Activated CD4-positive, alpha-beta T cell treated with anti-CD3 and anti-CD28 coated beads for 36 hours (primary cell): Measurements from ENCODE around the gene PRKCE. TPM values are rescaled to one million over a fixed set of nuclear protein-coding genes. Genes with fewer than 3 reads are reported as not detected.
"Not testable (repeated sequence)": the region's sequence is repeated elsewhere in the genome, so short reads cannot be mapped to it uniquely, and the experiment has no call there.

Source experiments
- ATAC-seq: fragments of 200-7000 bp; cut with Tn5 transposase; one replicate; pipeline ENCODE4 v1.10.0; 2021; ENCODE audit warnings: mild to moderate bottlenecking, moderate library complexity
- CTCF ChIA-PET: fragments of 350-600 bp; sonication (Branson Sonifier 250); formaldehyde crosslinking; loops from one replicate; lab custom pipeline; 2021; ENCODE audit warnings: antibody characterized with exemption; lab: Charles Lee
- POLR2A ChIA-PET: fragments of 350-600 bp; sonication (Branson Sonifier 250); formaldehyde crosslinking; loops from one replicate; lab custom pipeline; 2021; ENCODE audit warnings: antibody characterized with exemption, inconsistent platforms; lab: Charles Lee
- DNase-seq: peaks from one replicate; pipeline ENCODE4 v3.0.0-alpha.2; 2020
- H3K27ac Mint-ChIP-seq: one replicate; pipeline ENCODE4 v1.8.0; 2021; ENCODE audit warnings: mixed read lengths
- H3K27me3 Mint-ChIP-seq: one replicate; pipeline ENCODE4 v1.8.0; 2021; ENCODE audit warnings: mixed read lengths
- H3K36me3 Mint-ChIP-seq: one replicate; pipeline ENCODE4 v1.8.0; 2021; ENCODE audit warnings: low read depth, mixed read lengths
- H3K4me1 Mint-ChIP-seq: one replicate; pipeline ENCODE4 v1.8.0; 2021; ENCODE audit warnings: mixed read lengths
- H3K4me3 Mint-ChIP-seq: one replicate; pipeline ENCODE4 v1.8.0; 2021; ENCODE audit warnings: mild to moderate bottlenecking, moderate library complexity, mixed read lengths
- H3K9me3 Mint-ChIP-seq: one replicate; pipeline ENCODE4 v1.8.0; 2021; ENCODE audit warnings: low read depth, mixed read lengths
- intact Hi-C, 2 experiments: fragments of 100-400 bp; cut with DNase I in 1 of 2; cut with micrococcal nuclease in 1 of 2; formaldehyde crosslinking; loops; one replicate each; pipeline versions ENCODE4 v1.14.2 to v1.15.1; 2022 to 2024; cut with DNase I, micrococcal nuclease
- total RNA-seq, 2 experiments: library from RNA; stranded (reverse); gene quantifications; one replicate each; pipeline ENCODE4 v1.2.3, GENCODE V29; 2021

Gene PRKCE
- total RNA-seq, 2 experiments from 2014 or later: 9.0 to 13.2 TPM

DNA sequence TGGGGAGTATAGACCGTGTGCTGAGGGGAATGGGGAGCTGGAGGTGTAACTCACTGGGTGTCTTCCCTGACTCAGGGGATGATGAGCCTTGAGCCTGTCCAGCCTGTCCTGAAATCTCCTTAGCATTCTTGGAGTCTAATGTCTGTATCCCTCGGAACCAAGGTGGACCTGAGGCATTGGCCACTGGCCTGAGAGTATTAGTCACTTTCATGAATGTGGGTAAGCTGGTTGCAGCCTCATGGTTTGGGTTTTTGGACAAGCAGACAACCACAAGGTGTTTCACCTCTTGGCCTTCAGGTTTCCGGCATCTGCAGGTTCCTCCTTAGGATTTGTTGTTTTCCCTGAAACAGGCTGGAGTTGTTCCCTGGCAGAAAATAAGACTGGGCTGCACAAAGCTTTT is 63.2 kb downstream of the PRKCE start:
- no peaks in the 10 kb centered on the region for H3K36me3 Mint-ChIP-seq
- H3K4me3 Mint-ChIP-seq: no peak overlapping the region
- intact Hi-C loops: no loop called here
- POLR2A ChIA-PET: no interaction called here
- no peaks in the 10 kb centered on the region for H3K4me1 Mint-ChIP-seq
- H3K9me3 Mint-ChIP-seq: no peaks in the 10 kb centered on the region
- CTCF ChIA-PET: no interaction called here
- no peaks in the 10 kb centered on the region for H3K27me3 Mint-ChIP-seq
- ATAC-seq: no peak
- no peak for DNase-seq
- H3K27ac Mint-ChIP-seq: no peak overlapping the region

DNA sequence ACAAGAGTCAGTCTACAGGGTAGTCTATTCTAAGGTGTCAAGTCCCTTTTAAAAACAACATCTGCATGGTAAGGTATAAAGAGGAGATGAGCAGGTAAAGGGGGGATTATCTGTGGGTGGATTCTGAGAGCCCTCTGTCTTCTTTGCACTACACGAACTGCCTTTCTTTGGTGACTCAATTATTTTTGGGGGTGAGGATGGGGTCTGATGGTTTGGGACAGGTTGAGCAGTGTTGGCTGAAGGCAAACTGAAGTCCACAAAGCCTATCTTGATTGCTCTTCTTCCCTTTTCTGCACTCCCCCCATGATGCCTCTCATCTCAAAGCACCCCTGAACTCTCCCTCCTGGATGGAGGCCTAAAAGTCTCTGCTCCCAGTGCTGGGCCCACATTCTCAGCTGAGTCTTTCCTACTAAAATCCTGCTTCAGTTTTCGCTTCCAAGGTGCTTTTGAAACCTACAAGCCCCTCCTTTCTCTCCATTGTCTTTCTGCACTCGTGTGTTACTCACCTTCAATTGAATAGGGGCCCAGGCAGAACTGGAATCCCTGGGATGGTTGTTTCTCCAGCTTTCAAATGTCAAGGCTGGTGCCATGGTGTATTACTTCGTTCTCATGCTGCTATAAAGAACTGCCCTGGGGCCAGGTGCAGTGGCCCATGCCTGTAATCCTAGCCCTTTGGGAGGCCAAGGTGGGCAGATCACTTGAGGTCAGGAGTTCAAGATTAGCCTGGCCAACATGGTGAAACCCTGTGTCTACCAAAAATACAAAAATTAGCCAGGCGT is 64.3 kb downstream of the PRKCE start:
- Mint-ChIP-seq H3K27me3 (no peaks in the 10 kb centered on the region), H3K4me3 (no peak overlapping the region), H3K9me3 (no peaks in the 10 kb centered on the region), H3K4me1 (no peaks in the 10 kb centered on the region), H3K27ac (no peak overlapping the region), H3K36me3 (no peaks in the 10 kb centered on the region)
- ChIA-PET POLR2A (no interaction called here), CTCF (interaction anchor here (0.6 kb wide), 1 partner anchor 22 kb away, joined by 3 read pairs; no protein-coding TSS in a partner anchor)
- DNase-seq (no peak), ATAC-seq (no peak)
- intact Hi-C loops: no loop called here

DNA sequence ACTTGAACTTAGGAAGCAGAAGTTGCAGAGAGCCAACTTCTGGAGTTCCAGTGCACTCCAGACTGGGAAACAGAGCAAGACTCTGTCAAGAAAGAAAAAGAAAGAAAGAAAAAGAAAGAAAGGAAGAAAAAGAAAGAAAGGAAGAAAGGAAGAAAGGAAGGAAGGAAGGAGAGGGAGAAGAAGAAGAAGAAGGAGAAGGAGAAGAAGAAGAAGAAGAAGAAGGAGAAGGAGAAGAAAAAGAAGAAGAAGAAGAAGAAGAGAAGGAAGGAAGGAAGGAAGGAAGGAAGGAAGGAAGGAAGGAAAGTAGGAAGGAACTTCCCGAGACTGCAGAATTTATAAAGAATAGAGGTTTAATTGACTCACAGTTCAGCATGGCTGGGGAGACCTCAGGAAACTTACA is 65.0 kb downstream of the PRKCE start:
- CTCF ChIA-PET: not testable (repeated sequence)

DNA sequence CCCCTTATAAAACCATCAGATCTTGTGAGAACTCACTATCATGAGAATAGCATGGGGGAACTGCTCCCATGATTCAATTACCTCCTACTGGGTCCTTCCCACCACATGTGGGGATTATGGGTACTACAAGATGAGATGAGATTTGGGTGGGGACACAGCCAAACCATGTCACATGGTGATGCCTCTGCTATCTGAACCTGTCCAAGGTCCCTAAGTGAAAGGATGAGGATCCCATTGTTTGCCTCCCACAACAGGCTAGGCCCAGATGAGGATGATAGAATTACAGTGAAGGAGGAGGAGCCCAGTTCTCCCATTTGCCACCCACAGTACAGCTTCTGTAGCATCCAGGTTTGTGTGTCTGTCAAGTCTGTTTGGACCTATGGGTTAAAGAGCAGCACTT is 65.4 kb downstream of the PRKCE start:
- DNase-seq: no peak
- no peak overlapping the region for H3K27ac Mint-ChIP-seq
- H3K4me1 Mint-ChIP-seq: no peaks in the 10 kb centered on the region
- ChIA-PET CTCF (no interaction called here), POLR2A (no interaction called here)
- H3K9me3 Mint-ChIP-seq: no peaks in the 10 kb centered on the region
- H3K4me3 Mint-ChIP-seq: no peak overlapping the region
- H3K36me3 Mint-ChIP-seq: no peaks in the 10 kb centered on the region
- no peak for ATAC-seq
- intact Hi-C loops: no loop called here
- H3K27me3 Mint-ChIP-seq: no peaks in the 10 kb centered on the region

More for the DNA sequence above, 65.0 kb downstream of the PRKCE start:
- intact Hi-C loops, H3K4me3 Mint-ChIP-seq, H3K36me3 Mint-ChIP-seq, POLR2A ChIA-PET, DNase-seq, H3K27me3 Mint-ChIP-seq, H3K27ac Mint-ChIP-seq, H3K4me1 Mint-ChIP-seq, ATAC-seq, H3K9me3 Mint-ChIP-seq: not testable (repeated sequence)

DNA sequence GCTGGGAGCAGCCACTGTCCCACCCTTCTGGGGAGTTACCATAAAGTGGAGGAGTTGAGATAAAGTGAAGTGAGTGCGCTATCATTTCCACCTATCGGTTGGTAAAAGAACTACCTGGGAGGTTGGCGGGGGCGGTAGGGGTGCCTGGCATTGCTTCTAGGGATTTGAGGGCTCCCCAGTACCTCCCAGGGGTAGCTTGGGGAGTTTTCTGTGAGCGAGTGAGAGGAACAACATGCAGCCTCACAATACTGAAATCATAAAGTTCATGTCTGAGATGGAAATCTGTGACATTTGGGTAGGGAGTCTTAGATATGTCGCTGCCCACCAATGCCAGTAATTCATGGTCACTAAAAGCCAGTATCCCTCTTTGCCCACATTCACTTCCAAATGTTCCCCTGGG is 68.7 kb downstream of the PRKCE start:
- no peaks in the 10 kb centered on the region for H3K9me3 Mint-ChIP-seq
- no peaks in the 10 kb centered on the region for H3K36me3 Mint-ChIP-seq
- ChIA-PET CTCF (no interaction called here), POLR2A (no interaction called here)
- intact Hi-C loops: no loop called here
- H3K27me3 Mint-ChIP-seq: no peaks in the 10 kb centered on the region
- no peak for ATAC-seq
- H3K4me3 Mint-ChIP-seq: no peak overlapping the region
- H3K4me1 Mint-ChIP-seq: peaks cover 9% of the 10 kb centered on the region
- no peak for DNase-seq
- H3K27ac Mint-ChIP-seq: no peak overlapping the region

DNA sequence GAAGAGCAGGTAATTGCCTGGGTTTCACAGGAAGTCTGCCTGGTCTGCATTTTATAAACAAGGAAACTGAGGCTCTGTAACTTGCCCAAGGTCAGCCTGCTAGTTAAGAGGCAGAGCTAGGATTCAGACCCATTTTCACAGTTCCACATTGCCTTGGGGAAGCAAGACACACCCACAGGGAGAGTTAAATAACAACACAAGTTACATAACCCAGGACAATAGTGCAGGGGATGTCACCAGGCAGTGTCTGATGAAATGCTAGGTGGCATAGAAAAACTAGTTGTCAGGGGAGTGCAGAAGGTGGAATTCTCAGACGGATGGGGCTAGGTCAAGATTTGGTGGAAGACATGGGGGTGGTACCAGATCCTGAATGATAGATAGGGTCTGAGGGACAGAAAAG is 69.7 kb downstream of the PRKCE start:
- CTCF ChIA-PET: interaction anchor here (1.5 kb wide), 1 partner anchor 12 kb away, joined by 4 read pairs; no protein-coding TSS in a partner anchor
- Mint-ChIP-seq H3K9me3 (no peaks in the 10 kb centered on the region), H3K4me3 (no peak overlapping the region), H3K27ac (no peak overlapping the region), H3K36me3 (no peaks in the 10 kb centered on the region), H3K4me1 (peaks cover 9% of the 10 kb centered on the region), H3K27me3 (no peaks in the 10 kb centered on the region)
- POLR2A ChIA-PET: no interaction called here
- DNase-seq (no peak), ATAC-seq (no peak)
- intact Hi-C loops: no loop called here

DNA sequence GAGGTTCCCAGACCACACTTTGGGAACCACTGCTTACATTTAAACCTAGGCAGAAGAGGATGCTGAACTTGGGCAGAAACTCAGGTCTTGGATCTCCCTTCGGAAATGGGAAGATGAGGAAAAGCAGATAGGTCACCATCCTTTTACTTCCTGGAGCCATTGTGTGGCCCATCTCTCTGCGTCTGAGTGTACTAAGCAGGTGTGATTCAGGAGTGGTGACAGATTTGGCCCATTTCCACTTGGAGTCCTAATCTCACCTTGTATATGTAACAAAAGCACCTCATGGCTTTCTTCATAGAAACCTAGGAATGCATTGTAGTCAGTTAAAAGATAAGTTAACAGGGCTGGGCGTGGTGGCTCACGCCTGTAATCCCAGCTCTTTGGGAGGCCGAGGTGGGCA is 71.0 kb downstream of the PRKCE start:
- no peak overlapping the region for H3K27ac Mint-ChIP-seq
- peaks cover 9% of the 10 kb centered on the region for H3K4me1 Mint-ChIP-seq
- DNase-seq (no peak), ATAC-seq (no peak)
- no peaks in the 10 kb centered on the region for H3K36me3 Mint-ChIP-seq
- H3K4me3 Mint-ChIP-seq: no peak overlapping the region
- ChIA-PET POLR2A (no interaction called here), CTCF (no interaction called here)
- H3K27me3 Mint-ChIP-seq: no peaks in the 10 kb centered on the region
- intact Hi-C loops: no loop called here
- H3K9me3 Mint-ChIP-seq: no peaks in the 10 kb centered on the region

DNA sequence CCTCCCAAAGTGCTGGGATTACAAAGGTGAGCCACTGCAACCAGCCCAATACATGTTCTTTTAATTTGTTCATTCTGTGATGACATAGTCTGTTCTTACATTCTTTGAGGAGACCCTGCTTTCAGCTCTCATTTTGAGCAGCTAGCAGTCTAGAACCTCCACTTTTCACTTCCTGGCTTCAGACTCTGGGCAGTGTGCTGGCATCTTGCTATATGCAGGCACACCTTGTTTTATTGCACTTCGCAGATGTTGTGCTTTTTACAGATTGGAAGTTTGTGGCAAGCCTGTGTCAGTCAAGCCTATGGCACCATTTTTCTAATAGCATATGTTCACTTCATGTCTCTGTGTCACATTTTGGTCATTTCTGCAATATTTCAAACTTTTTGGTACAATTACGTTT is 72.4 kb downstream of the PRKCE start:
- ChIA-PET POLR2A (no interaction called here), CTCF (no interaction called here)
- H3K27ac Mint-ChIP-seq: no peak overlapping the region
- H3K36me3 Mint-ChIP-seq: no peaks in the 10 kb centered on the region
- H3K4me1 Mint-ChIP-seq: peaks cover 9% of the 10 kb centered on the region
- H3K27me3 Mint-ChIP-seq: no peaks in the 10 kb centered on the region
- H3K4me3 Mint-ChIP-seq: no peak overlapping the region
- intact Hi-C loops: no loop called here
- no peak for DNase-seq
- no peaks in the 10 kb centered on the region for H3K9me3 Mint-ChIP-seq
- ATAC-seq: no peak

DNA sequence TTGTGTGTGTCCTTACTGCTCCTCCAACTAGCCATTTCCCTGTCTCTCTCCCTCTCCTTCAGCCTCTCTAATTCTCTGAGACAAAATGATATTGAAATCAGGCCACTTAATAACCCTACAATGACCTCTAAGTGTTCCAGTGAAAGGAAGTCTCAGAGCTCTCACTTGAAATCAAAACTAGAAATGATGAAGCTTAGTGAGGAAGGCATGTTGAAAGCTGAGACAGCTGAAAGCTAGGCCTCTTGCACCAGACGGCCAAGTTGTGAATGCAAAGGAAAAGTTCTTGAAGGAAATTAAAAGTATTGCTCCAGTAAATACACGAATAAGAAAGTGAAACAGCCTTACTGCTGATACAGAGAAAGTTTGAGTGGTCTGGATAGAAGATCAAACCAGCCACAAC is 72.9 kb downstream of the PRKCE start:
- POLR2A ChIA-PET: no interaction called here
- no peaks in the 10 kb centered on the region for H3K36me3 Mint-ChIP-seq

DNA sequence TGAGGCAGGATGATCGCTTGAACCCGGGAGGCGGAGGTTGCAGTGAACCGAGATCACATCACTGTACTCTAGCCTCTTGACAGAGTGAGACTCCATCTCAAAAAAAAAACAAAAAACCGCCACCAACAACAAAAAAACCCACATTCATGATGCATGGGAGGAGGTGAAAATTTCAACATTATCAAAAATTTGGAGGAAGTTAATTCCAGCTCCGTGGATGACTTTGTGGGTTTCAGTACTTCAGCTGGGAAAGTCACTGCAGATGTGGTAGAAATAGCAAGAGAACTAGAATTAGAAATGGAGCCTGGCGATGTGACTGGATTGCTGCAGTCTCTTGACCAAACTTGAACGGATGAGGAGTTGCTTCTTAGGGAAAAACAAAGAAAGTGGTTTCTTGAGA is 74.3 kb downstream of the PRKCE start:
- ChIA-PET POLR2A (no interaction called here), CTCF (interaction anchor here (0.6 to 0.7 kb wide), 2 partner anchors 16 to 29 kb away, joined by 3 to 4 read pairs; no protein-coding TSS in a partner anchor)
- Mint-ChIP-seq H3K27ac (no peak overlapping the region), H3K36me3 (no peaks in the 10 kb centered on the region), H3K9me3 (no peaks in the 10 kb centered on the region), H3K4me3 (no peak overlapping the region), H3K4me1 (peaks cover 9% of the 10 kb centered on the region), H3K27me3 (no peaks in the 10 kb centered on the region)
- no peak for DNase-seq
- intact Hi-C loops: no loop called here
- no peak for ATAC-seq

More for the DNA sequence above, 72.9 kb downstream of the PRKCE start:
- CTCF ChIA-PET: no interaction called here
- intact Hi-C loops: no loop called here
- H3K4me3 Mint-ChIP-seq: no peak overlapping the region
- H3K27ac Mint-ChIP-seq: no peak overlapping the region
- peaks cover 9% of the 10 kb centered on the region for H3K4me1 Mint-ChIP-seq
- DNase-seq: no peak
- no peak for ATAC-seq
- H3K9me3 Mint-ChIP-seq: no peaks in the 10 kb centered on the region
- no peaks in the 10 kb centered on the region for H3K27me3 Mint-ChIP-seq

DNA sequence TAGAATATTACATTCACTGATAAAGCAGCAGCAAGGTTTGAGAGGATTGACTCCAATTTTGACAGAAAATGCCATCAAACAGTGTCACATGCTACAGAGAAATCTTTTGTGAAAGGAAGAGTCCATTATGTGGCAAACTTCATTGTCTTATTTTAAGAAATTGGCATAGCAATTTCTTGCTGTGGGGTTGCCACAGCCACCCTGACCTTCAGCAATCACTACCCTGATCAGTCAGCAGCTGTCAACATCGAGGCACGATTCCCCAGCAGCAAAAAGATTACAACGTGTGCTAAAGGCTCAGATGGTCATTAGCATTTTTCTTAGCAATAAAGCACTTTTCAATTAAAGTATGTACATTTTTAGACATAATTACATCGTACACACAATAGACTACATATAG is 74.7 kb downstream of the PRKCE start:
- intact Hi-C loops: no loop called here
- Mint-ChIP-seq H3K36me3 (no peaks in the 10 kb centered on the region), H3K27ac (no peak overlapping the region), H3K4me1 (peaks cover 9% of the 10 kb centered on the region), H3K27me3 (no peaks in the 10 kb centered on the region), H3K9me3 (no peaks in the 10 kb centered on the region), H3K4me3 (no peak overlapping the region)
- DNase-seq (no peak), ATAC-seq (no peak)
- POLR2A ChIA-PET: no interaction called here
- CTCF ChIA-PET: interaction anchor here (0.6 to 0.7 kb wide), 2 partner anchors 16 to 29 kb away, joined by 3 to 4 read pairs; no protein-coding TSS in a partner anchor

DNA sequence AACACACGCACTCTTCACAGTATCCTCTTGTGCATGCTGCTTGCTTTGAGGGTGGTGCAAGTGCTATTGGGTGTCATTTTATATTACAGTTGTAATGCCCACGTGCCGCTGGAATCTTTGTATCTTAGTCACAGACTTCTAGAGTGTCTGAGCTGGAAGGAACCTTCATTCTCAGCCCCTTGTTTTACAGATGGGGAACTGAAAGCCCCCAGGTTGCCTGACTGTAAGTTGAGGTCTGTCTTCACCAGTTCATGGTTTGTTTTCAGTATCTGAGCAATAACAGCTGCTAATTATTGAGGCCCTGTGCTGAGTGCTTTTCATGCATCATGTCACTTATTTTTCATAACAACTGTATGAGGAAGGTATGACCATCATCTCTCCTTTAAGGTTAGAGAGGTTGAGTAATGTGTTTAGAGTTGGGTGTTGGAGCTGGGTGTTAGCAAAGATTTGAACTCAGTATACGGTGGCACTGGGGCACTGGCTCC is 77.0 kb downstream of the PRKCE start:
- H3K9me3 Mint-ChIP-seq: no peaks in the 10 kb centered on the region
- H3K27ac Mint-ChIP-seq: no peak overlapping the region
- ChIA-PET CTCF (interaction anchor here (1.0 kb wide), 1 partner anchor 64 kb away, joined by 3 read pairs; no protein-coding TSS in a partner anchor), POLR2A (no interaction called here)
- intact Hi-C loops: no loop called here
- ATAC-seq (no peak), DNase-seq (no peak)
- H3K4me3 Mint-ChIP-seq: no peak overlapping the region
- H3K27me3 Mint-ChIP-seq: no peaks in the 10 kb centered on the region
- H3K4me1 Mint-ChIP-seq: peaks cover 9% of the 10 kb centered on the region
- H3K36me3 Mint-ChIP-seq: no peaks in the 10 kb centered on the region
